NCI-H2081 (cell line): ENCODE results near the gene GSTO1.
"Not testable (repeated sequence)": the region's sequence is repeated elsewhere in the genome, so short reads cannot be mapped to it uniquely, and the experiment has no call there.

Source experiments
- DNase-seq, 2 experiments: peaks; one replicate each; lab custom pipeline; 2025; lab: John Stamatoyannopoulos, UW

GSTO1 gene

GRCh38 chr10:104254493-104255310 lies at the start of gene GSTO1:
Gene GSTO1 (plus strand): TSS chr10:104254892. CDS start chr10:104254929, 37 bp downstream.
- peak; percentile 27 to 56 for DNase-seq

- no peak for DNase-seq
Measured at GRCh38 chr10:104208730-104209129, 46.0 kb upstream of the GSTO1 start.

DNA sequence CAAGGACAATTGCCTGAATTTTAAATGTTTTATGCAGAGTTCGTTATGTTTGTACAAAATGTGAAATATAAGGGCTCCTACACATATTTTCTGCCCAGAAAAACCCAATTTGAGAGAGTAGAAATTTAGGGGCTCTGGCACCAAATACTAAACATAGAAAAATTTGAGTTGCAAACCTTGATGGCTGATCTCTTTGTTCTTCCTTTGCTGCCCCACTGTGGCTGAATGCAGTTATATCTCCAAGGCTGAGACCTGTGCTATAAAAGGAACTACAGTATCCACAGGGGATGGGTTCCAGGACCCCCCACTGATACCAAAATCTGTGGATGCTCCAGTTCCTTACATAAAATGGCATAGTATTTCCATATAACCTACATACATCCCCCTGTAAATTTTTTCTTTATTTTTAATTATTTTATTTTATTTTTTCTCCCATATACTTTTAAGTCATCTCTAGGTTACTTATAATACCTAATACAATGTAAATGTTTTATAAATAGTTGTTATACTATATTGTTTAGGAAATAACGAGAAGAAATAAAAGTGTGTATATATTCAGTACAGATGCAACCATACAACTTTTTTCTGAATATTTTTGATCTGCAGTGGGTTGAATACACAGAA lies 45.0 kb upstream of the GSTO1 start:
- DNase-seq, result peak; percentile 31 to 65

DNA sequence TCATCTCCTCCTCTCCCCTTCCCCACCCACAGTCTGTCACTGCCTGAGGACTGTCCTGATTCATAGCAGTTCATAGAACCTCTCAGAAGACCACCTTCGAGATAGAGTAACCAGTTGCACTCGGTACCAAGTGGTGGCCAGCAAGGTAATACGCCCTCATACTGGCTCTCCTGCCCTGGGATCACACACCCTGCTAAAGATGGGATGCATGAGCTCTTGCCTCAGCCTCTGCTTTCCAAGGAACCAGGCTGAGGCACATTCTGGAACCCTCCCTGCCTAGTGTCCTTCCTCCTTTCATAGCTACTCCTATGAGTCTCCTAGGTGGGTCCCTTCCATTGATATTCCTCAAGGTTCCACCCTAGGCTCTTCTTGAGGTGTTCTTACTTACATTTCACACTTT lies 38.1 kb upstream of the GSTO1 start:
- no peak for DNase-seq

- no peak for DNase-seq
Measured at GRCh38 chr10:104218751-104219150, 35.9 kb upstream of the GSTO1 start.

DNA sequence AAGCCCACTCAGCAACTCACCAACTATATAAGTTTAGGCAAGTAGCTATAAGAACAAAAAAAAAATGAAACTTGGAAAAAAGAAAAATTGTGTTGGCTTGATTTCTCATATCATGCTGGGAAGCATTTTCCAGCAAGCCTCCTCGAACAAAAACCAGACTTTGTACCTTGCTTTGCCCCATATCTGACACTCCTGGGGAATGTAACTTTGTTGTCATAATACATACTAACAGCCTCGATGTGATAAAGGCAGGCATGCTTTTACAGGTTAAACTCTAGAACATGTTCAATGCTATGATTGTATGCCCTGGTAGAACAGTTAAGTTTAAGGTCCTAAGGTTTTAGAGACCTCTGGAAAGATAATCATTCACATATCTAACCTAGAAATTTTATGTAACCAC lies 34.2 kb upstream of the GSTO1 start:
- DNase-seq, result no peak

- DNase-seq, result no peak
Measured at GRCh38 chr10:104223304-104223703, 31.4 kb upstream of the GSTO1 start.

- DNase-seq, result no peak
Measured at GRCh38 chr10:104230490-104230889, 24.2 kb upstream of the GSTO1 start.

DNA sequence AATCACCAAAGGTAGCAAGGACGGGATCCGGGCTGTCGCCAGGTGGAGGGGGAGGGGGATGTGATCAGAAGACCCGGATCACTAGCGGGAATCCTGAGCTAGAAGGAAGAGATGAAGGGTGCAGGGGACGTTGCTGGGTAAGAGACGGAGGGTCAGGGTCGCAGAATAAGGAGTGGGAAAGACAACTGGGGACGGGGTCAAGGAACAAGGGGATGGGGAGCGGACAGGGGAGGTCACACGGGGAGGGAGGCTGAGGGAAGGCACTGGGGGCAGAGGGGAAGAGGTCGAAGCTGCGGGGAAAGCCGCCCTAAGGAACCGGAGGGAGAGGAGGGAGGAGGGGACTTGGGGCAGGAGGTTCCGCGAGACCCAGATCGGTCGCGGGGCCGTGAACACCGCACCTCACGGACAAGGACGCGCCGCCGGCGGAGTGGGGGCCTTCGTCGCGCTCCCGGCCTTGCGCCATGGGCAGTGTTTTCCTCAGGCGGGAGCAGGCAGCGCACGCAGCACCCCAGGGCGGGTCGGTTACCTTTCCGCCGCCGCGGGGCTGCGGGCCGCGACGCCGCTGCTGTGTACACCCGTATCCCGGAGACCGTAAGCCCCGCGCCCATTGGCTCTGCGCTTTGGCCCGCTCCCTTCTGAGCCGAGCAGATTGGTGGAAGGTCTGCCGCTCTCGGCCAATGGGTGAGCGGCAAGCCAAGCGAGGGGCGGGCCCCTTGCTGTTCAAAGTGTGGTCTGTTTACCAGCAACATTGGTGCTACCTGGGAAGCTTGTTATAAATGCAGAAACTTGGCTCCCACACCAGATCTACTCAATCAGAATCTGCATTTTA lies 22.7 kb upstream of the GSTO1 start, which contains the start of gene CFAP43:
CFAP43 (minus strand) TSS at position 581 of the 829 bp plus-strand sequence; CDS start at position 463, 118 bp downstream.
- peak; percentile 92 to 93 for DNase-seq

- DNase-seq, result no peak
Measured at GRCh38 chr10:104232613-104233102, 22.0 kb upstream of the GSTO1 start.

- no peak for DNase-seq
Measured at GRCh38 chr10:104233817-104234216, 20.9 kb upstream of the GSTO1 start.

- no peak for DNase-seq
Measured at GRCh38 chr10:104234934-104235333, 19.8 kb upstream of the GSTO1 start.

DNA sequence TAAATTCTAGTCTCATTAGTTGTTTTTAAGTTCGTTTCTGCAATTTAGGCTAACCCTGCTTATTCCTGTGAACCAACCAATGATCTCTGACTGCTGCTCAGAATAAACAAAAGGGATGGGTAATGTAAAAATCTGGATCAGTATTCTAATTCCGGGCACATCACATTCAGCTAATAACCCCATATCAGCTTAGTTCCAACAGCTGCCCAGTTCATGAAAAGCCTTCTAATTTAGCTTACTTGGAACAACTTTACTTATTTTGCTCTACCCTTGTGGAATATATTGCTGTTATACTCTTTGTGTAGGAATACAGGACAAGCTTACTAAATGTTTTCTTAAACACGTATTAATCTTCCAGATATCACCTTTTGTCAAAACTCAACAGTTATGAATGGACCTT lies 18.9 kb upstream of the GSTO1 start:
- no peak for DNase-seq

- DNase-seq, result no peak
Measured at GRCh38 chr10:104240078-104240477, 14.6 kb upstream of the GSTO1 start.

DNA sequence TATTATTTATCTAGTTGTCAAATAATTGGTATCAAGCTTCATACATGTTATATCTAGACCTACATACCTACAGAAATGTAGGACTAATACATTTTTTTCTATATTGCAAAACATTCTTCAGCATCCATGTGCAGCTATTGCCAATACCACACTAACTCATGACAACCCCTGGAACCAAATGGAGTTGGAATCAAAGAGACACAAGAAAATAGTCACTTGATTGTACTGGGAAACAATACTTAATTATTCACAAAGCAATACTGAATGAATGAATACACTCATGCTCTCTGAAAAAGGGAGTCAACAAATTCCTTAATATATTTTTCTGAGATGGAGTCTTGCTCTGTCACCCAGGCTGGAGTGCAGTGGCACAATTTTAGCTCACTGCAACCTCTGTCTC lies 12.1 kb upstream of the GSTO1 start:
- DNase-seq, result no peak

GRCh38 chr10:104243009-104243408 lies 11.7 kb upstream of the GSTO1 start:
- DNase-seq, result not testable (repeated sequence)

DNA sequence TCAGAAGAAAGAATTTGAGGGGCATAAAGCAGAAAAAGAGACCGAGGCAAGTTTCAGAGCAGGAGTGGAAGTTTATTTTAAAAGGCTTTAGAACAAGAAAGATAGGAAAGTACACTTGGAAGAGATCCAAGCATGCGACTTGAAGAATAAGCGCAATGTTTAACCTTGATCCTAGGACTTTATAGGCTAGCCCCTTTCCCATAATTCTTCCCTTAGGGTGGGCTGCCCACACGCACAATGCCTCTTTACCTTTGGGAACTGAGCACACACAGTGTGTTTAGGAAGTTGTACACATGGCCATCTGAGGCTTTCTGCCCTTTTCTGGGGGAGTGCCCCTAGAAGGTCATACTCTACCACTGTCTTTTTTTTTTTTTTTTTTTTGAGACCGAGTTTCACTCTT lies 11.2 kb upstream of the GSTO1 start:
- DNase-seq, result no peak

- no peak for DNase-seq
Measured at GRCh38 chr10:104245066-104245632, 9.5 kb upstream of the GSTO1 start.

DNA sequence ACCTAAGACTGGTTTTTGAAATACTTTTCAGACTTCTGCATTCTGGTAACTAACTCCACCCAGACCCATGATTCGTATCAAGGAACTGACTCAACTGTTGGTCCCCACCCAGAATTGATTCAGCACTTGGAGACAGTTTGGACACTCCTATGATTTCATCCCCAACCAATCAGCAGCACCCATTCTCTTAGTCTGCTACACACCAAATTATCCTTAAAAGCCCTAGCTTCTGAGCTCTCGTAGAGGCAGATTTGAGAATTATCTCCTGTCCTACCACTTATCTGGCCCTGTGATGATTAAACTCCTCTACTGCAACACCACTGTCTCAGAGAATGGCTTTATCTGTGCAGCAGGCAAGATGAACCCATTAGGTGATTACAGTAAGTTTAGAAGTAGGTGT lies 7.7 kb upstream of the GSTO1 start:
- no peak for DNase-seq

GRCh38 chr10:104247513-104248146 lies 7.1 kb upstream of the GSTO1 start:
- no peak for DNase-seq

DNA sequence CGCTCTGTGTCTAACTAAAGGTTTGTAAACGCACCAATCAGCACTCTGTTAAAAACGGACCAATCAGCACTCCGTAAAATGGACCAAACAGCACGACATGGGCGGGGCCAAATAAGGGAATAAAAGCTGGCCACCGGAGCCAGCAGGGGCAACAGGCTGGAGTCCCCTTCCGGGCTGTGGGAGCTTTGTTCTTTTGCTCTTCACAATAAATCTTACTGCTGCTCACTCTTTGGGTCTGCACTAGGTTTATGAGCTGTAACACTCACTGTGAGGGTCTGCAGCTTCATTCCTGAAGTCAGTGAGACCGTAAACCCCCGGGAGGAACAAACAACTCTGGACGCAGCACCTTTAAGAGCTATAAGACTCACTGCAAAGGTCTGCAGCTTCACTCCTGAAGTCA lies 5.8 kb upstream of the GSTO1 start:
- not testable (repeated sequence) for DNase-seq

- no peak for DNase-seq
Measured at GRCh38 chr10:104250371-104250770, 4.3 kb upstream of the GSTO1 start.
